ENCODE results near the gene MXD4.
"Not testable (repeated sequence)": the region's sequence is repeated elsewhere in the genome, so short reads cannot be mapped to it uniquely, and the experiment has no call there.

MXD4 gene

GRCh38 chr4:2249526-2250356 lies 12.2 kb downstream of the MXD4 start:
- DNase-seq: no peak

GRCh38 chr4:2248821-2249261 lies 13.1 kb downstream of the MXD4 start:
- DNase-seq: no peak

- DNase-seq: no peak
Observed at GRCh38 chr4:2248044-2248780, 13.7 kb downstream of the MXD4 start.

GRCh38 chr4:2247128-2248043 lies 14.5 kb downstream of the MXD4 start:
- DNase-seq: no peak

- no peak for DNase-seq
Observed at GRCh38 chr4:2246384-2247127, 15.4 kb downstream of the MXD4 start.

- DNase-seq: no peak
Observed at GRCh38 chr4:2245787-2246275, 16.1 kb downstream of the MXD4 start.

- DNase-seq: no peak
Observed at GRCh38 chr4:2245057-2245786, 16.7 kb downstream of the MXD4 start.

- peak in 1 of 2 experiments; percentile 30 for DNase-seq
Observed at GRCh38 chr4:2243681-2244380, 18.1 kb downstream of the MXD4 start.

GRCh38 chr4:2241410-2242353 lies 20.2 kb downstream of the MXD4 start, which contains the start of the genes HAUS3 and POLN:
Gene HAUS3 (minus strand): TSS chr4:2242121. CDS start chr4:2240946, 1,175 bp downstream.
Gene POLN (minus strand): TSS chr4:2242121. CDS start chr4:2229231, 12,890 bp downstream.
- DNase-seq: peak; percentile 92 to 96

GRCh38 chr4:2241003-2241402 lies 20.9 kb downstream of the MXD4 start:
- no peak for DNase-seq

- DNase-seq: no peak
Observed at GRCh38 chr4:2236944-2237666, 24.8 kb downstream of the MXD4 start.

GRCh38 chr4:2231082-2231481 lies 30.8 kb downstream of the MXD4 start:
- DNase-seq: no peak

GRCh38 chr4:2226261-2226660 lies 35.6 kb downstream of the MXD4 start:
- DNase-seq: no peak

- DNase-seq: no peak
Observed at GRCh38 chr4:2222838-2223237, 39.1 kb downstream of the MXD4 start.

GRCh38 chr4:2221378-2221777 lies 40.5 kb downstream of the MXD4 start:
- DNase-seq: not testable (repeated sequence)

- DNase-seq: peak in 1 of 2 experiments; percentile 57
Observed at GRCh38 chr4:2220016-2220630, 41.8 kb downstream of the MXD4 start.

GRCh38 chr4:2219233-2219760 lies 42.6 kb downstream of the MXD4 start:
- DNase-seq: no peak

GRCh38 chr4:2218436-2218835 lies 43.5 kb downstream of the MXD4 start:
- no peak for DNase-seq

Measured in NCI-H1930 (cell line).